Lung (tissue), 12 donors: ENCODE results near the gene PLPP3. TPM values are rescaled to one million over a fixed set of nuclear protein-coding genes. Genes with fewer than 3 reads are reported as not detected.
A peak's percentile ranks its signal among the peaks of the same experiment; 100 is the strongest.

Experiments used
- ATAC-seq: fragments of 200-7000 bp; cut with Tn5 transposase; one replicate; pipeline ENCODE4 v1.9.1; 2020; ENCODE audit warnings: moderate number of reproducible peaks; ENCODE audit not compliant: insufficient read depth, low FRiP score
- DNase-seq, 3 donors: peaks; one replicate each; pipeline ENCODE4 v3.0.0-alpha.2; 2013 to 2017
- H3K27ac ChIP-seq, 2 donors: one replicate each; pipeline ENCODE4 v1.5.1; 2013; ENCODE audit warnings: mild to moderate bottlenecking in 2 of 2, moderate library complexity in 2 of 2, control low read depth in 1 of 2, inconsistent platforms in 1 of 2, low read depth in 1 of 2, low read length in 1 of 2
- H3K27me3 ChIP-seq, 3 donors: one replicate each; pipeline ENCODE4 v1.5.1; 2013; ENCODE audit warnings: low read length in 2 of 3; ENCODE audit not compliant: control insufficient read depth in 3 of 3, insufficient read depth in 3 of 3
- H3K36me3 ChIP-seq, 4 donors: one replicate each; pipeline ENCODE4 v1.5.1; 2013; ENCODE audit warnings: low read length in 4 of 4, mild to moderate bottlenecking in 1 of 4, moderate library complexity in 1 of 4; ENCODE audit not compliant: control insufficient read depth in 4 of 4, insufficient read depth in 4 of 4
- H3K4me1 ChIP-seq, 5 donors: one replicate each; pipeline ENCODE4 v1.5.1; 2013; ENCODE audit warnings: low read length in 5 of 5, mild to moderate bottlenecking in 2 of 5, moderate library complexity in 1 of 5; ENCODE audit not compliant: control insufficient read depth in 5 of 5, insufficient read depth in 5 of 5
- H3K4me3 ChIP-seq: one replicate; pipeline ENCODE4 v1.5.1; 2013; ENCODE audit warnings: mild to moderate bottlenecking, control low read depth, moderate library complexity
- H3K9ac ChIP-seq, 2 donors: one replicate each; pipeline ENCODE4 v1.5.1; 2013; ENCODE audit warnings: low read length in 2 of 2, control low read depth in 1 of 2; ENCODE audit not compliant: insufficient read depth in 1 of 2
- H3K9me3 ChIP-seq, 4 donors: one replicate each; pipeline ENCODE4 v1.5.1; 2013; ENCODE audit warnings: low read length in 3 of 4, mild to moderate bottlenecking in 1 of 4, moderate library complexity in 1 of 4; ENCODE audit not compliant: control insufficient read depth in 4 of 4, insufficient read depth in 3 of 4
- CTCF ChIP-seq: IDR thresholded peaks from 2 replicates; pipeline ENCODE4 v1.5.1; 2012; ENCODE audit warnings: mild to moderate bottlenecking; ENCODE audit errors: control extremely low read depth, extremely low read depth
- WGBS, 2 donors: extraction: QIAGEN DNeasy Blood & Tissue Kit; methylation state at CpG; one replicate each; pipeline ENCODE4 v1.1.7; 2013; 5-methylcytosine and 5-hydroxymethylcytosine counted together
- polyA plus RNA-seq, 2 donors: library from polyadenylated mRNA; stranded (reverse); fragments of 200-250 nt; gene quantifications; one replicate each; pipeline ENCODE4 v1.2.1, GENCODE V29; 2013
- total RNA-seq, 2 donors: library from RNA; depleted of rRNA in 1 of 2; stranded (reverse); fragments of >200 nt in 1 of 2; gene quantifications; one replicate each; pipeline ENCODE4 v1.2.1, GENCODE V29; 2014 to 2021
- donor health status: control.
- donor health status: control.
- donor health status: Bipolar disorder and iron deficiency.
- donor health status: healthy.
- donor health status: DM: yes; HTN: yes; CAD: no.

The PLPP3 gene
- total and polyA plus RNA-seq, 4 donors = 8.6 to 121 (median 112) TPM

DNA sequence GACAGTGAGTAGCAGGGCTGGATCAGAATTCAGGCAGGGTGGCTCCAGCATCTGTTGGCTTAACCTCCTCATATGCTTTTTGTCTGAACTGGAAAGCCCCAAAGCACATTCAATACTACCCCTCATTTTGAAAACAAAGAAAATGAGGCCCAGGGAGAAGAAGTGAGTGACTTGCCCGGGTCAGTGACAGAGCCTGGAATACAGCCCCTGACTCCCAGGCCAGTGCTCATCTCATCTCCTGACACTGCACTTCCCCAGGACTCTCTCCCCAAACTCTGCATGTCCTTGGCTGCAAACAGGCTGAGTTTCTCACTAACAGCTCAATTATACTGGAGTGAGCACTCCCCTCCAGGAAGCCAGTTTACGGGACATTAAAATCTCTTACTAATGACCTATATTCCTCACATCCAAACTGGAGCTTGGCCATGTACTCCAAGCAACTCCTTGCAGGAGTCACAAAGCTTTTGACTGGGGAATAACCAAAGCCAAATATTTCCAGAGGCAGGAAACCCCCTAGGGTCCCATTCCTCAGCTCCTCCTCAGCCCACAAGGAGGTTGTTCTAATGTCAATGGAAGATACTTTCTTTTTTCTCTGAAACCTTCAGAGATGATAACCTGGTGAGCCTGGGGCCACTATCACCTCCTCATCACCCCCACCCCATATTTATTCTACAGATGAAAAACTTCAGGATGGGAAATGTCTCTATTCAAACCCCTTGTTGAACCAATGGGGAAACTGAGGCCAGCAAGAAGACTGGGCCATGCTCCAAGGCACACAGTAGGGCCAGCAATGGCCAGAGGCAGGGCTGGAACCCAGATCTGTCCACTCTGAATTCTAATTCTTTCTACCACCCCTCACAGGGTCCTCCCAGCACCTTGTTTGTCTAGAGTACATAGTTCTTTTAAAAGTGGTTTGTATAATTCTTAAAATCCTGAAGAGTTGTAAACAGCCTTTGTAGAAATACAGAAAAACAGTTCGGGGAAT is 127.0 kb downstream of the PLPP3 start:
- no peak for TF ChIP-seq CTCF
- Histone ChIP-seq H3K4me1 (peaks cover 7 to 34% (median 20%) of the 10 kb centered on the region in 5 donors), H3K27ac (peak overlapping the region; percentile 48 to 53), H3K9ac (no peak overlapping the region), H3K27me3 (no peaks in the 10 kb centered on the region), H3K9me3 (no peaks in the 10 kb centered on the region), H3K36me3 (no peaks in the 10 kb centered on the region), H3K4me3 (no peak overlapping the region)
- no peak for ATAC-seq
- peak; percentile 66 to 95 (median 90) for DNase-seq
- WGBS, 2 donors = 63 to 90% methylated on average over 3 of the region's 3 CpGs

- DNase-seq = no peak
- H3K9ac ChIP-seq = no peak overlapping the region
- H3K27me3 ChIP-seq = no peaks in the 10 kb centered on the region
- ATAC-seq = no peak
- H3K4me1 ChIP-seq = peaks cover 10 to 39% (median 20%) of the 10 kb centered on the region in 5 donors
- H3K27ac ChIP-seq = no peak overlapping the region
- WGBS, 2 donors = 94 to 97% methylated on average over 5 of the region's 5 CpGs
- no peak overlapping the region for H3K4me3 ChIP-seq
- H3K36me3 ChIP-seq = no peaks in the 10 kb centered on the region
- H3K9me3 ChIP-seq = no peaks in the 10 kb centered on the region
- no peak for TF ChIP-seq CTCF
Observed at GRCh38 chr1:56451491-56451890, 127.9 kb downstream of the PLPP3 start.

DNA sequence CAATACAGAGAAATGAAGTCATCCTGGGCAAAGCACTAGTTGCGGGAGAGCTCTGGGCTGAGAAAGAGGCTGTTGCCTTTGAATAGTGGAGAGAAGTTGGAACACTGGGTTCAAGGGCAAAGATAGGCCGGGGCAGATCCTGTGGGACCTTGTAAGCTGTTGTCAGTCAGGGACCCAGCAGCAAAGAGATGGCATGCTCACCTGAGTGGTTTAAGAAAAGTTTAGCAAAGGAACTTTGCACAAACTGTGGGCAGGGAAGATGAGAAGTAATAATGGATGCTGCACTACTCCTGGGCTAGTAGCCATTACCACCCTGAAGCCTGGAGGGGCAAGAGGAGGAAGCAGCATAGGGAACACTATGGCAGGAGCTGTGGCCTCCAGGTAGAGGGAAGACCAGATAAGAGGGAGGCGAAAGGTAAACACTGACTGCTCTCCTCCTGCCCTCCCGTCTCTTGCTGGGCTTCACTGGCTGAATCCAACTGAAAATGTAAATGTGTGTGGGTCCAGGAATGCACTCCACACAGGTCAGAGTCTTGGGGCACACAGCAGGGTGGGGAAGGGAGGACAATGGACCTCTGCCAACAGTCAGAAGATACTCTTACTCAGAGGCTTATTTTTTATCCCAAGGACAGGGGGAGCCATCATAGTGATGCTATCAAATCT is 129.2 kb downstream of the PLPP3 start:
- no peak overlapping the region for H3K27ac ChIP-seq
- H3K4me1 ChIP-seq = peaks cover 14 to 43% (median 24%) of the 10 kb centered on the region in 5 donors
- H3K9ac ChIP-seq = no peak overlapping the region
- H3K36me3 ChIP-seq = no peaks in the 10 kb centered on the region
- no peaks in the 10 kb centered on the region for H3K9me3 ChIP-seq
- 72 to 76% methylated on average over 4 of the region's 4 CpGs for WGBS, 2 donors
- H3K27me3 ChIP-seq = no peaks in the 10 kb centered on the region
- TF ChIP-seq CTCF = no peak
- ATAC-seq = no peak
- no peak for DNase-seq
- no peak overlapping the region for H3K4me3 ChIP-seq
